ENCODE measurements around the gene EPX. TPM values are rescaled to one million over a fixed set of nuclear protein-coding genes. Genes with fewer than 3 reads are reported as not detected.

Gene EPX
- polyA plus RNA-seq, 1 experiment: not detected

- CTCF ChIA-PET: interaction anchor here (1.2 kb wide), 1 partner anchor 166 kb away, joined by 4 read pairs; the partner anchor contains the start of gene RNF43
- peaks cover 38% of the 10 kb centered on the region for H3K27me3 ChIP-seq (ENCODE audit: control insufficient read depth, insufficient read depth, low read length)
- POLR2A ChIA-PET: no interaction called here
- TF ChIP-seq, protein P1, sequence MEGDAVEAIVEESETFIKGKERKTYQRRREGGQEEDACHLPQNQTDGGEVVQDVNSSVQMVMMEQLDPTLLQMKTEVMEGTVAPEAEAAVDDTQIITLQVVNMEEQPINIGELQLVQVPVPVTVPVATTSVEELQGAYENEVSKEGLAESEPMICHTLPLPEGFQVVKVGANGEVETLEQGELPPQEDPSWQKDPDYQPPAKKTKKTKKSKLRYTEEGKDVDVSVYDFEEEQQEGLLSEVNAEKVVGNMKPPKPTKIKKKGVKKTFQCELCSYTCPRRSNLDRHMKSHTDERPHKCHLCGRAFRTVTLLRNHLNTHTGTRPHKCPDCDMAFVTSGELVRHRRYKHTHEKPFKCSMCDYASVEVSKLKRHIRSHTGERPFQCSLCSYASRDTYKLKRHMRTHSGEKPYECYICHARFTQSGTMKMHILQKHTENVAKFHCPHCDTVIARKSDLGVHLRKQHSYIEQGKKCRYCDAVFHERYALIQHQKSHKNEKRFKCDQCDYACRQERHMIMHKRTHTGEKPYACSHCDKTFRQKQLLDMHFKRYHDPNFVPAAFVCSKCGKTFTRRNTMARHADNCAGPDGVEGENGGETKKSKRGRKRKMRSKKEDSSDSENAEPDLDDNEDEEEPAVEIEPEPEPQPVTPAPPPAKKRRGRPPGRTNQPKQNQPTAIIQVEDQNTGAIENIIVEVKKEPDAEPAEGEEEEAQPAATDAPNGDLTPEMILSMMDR (IDR thresholded peaks at IDR 0.05; ENCODE audit: low read depth, low read length): no peak
- no peak overlapping the region for H3K4me3 ChIP-seq (ENCODE audit: low read depth, low read length)
- no peak overlapping the region for H3K27ac ChIP-seq (ENCODE audit: low read depth, low read length)
- DNase-seq (ENCODE audit: low read depth, low spot score): no peak
- peaks cover 2% of the 10 kb centered on the region; the same call in 1 of the 2 replicates for H3K9me3 ChIP-seq (ENCODE audit: control insufficient read depth, insufficient read depth, low read length)
Observed at GRCh38 chr17:58252141-58252540, 59.6 kb downstream of the EPX start.

- peaks cover 2% of the 10 kb centered on the region; the same call in 1 of the 2 replicates for H3K9me3 ChIP-seq (ENCODE audit: control insufficient read depth, insufficient read depth, low read length)
- H3K4me3 ChIP-seq (ENCODE audit: low read depth, low read length): no peak overlapping the region
- no peak overlapping the region for H3K27ac ChIP-seq (ENCODE audit: low read depth, low read length)
- H3K27me3 ChIP-seq (ENCODE audit: control insufficient read depth, insufficient read depth, low read length): peaks cover 36% of the 10 kb centered on the region
- TF ChIP-seq, protein P1 (IDR thresholded peaks at IDR 0.05; ENCODE audit: low read depth, low read length): no peak
- ChIA-PET POLR2A (no interaction called here), CTCF (interaction anchor here (1.2 kb wide), 1 partner anchor 53 kb away, joined by 3 read pairs; no protein-coding TSS in a partner anchor)
- DNase-seq (ENCODE audit: low read depth, low spot score): no peak
Observed at GRCh38 chr17:58253082-58253481, 60.6 kb downstream of the EPX start.

Other genes with a start within 250 kb of the EPX start
- 21.6 and 27.6 TPM in 2 replicates for gene CUEDC1, start 237.3 kb upstream of the EPX start, polyA plus RNA-seq (2011; rRNA removed)
- 34.2 and 38.9 TPM in 2 replicates for gene VEZF1, start 204.5 kb upstream of the EPX start, polyA plus RNA-seq (2011; rRNA removed)
- 215 and 249 TPM in 2 replicates for gene SRSF1, start 185.5 kb upstream of the EPX start, polyA plus RNA-seq (2011; rRNA removed)
- gene DYNLL2, start 109.3 kb upstream of the EPX start, polyA plus RNA-seq (2011; rRNA removed): 16.7 and 18.2 TPM in 2 replicates
- gene OR4D1, start 44.3 kb upstream of the EPX start, polyA plus RNA-seq (2011; rRNA removed): not detected in 2 replicates
- gene OR4D2, start 25.7 kb upstream of the EPX start, polyA plus RNA-seq (2011; rRNA removed): not detected in 2 replicates
- gene MKS1, start 26.5 kb downstream of the EPX start, polyA plus RNA-seq (2011; rRNA removed): 13.5 and 14.4 TPM in 2 replicates
- not detected in 2 replicates for gene LPO, start 45.9 kb downstream of the EPX start, polyA plus RNA-seq (2011; rRNA removed)
- gene MPO, start 88.2 kb downstream of the EPX start, polyA plus RNA-seq (2011; rRNA removed): not detected in 2 replicates
- 1.5 and 1.7 TPM in 2 replicates for gene TSPOAP1, start 136.1 kb downstream of the EPX start, polyA plus RNA-seq (2011; rRNA removed)
- 178 and 191 TPM in 2 replicates for gene SUPT4H1, start 159.5 kb downstream of the EPX start, polyA plus RNA-seq (2011; rRNA removed)
- gene RNF43, start 224.8 kb downstream of the EPX start, polyA plus RNA-seq (2011; rRNA removed): not detected in 2 replicates